ENCODE measurements around the gene SLC4A3.

SLC4A3 gene

DNA sequence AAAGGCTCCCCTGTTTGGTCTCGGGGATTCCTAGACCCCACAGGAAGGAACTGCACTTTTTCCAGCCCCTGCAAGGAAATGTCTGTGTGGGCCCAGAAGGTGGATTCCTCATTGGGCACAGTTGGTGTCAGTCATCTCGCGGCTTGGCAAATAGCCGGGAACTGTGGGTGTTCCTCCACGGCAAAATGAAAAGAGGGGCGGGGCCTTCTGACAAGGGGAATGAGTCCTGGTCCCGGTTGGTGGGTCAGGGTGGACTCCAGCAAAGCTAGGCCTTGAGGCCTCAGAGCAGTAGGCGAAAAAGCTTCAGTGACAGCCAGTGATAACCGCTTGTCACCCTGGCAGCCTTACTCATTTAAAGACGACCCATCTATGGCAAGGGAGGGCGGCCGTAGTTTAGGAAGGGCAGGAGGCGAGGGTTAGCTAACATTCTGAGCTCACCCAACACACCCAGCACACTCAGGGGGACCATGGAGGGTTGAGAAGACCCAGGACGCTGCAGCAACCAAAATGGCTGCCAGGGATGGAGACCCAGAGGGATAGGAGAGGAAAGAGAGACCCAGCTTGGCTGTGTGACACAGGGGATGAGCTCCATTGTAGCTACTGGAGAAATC is 16.5 kb downstream of the SLC4A3 start:
- no peak for ATAC-seq (ENCODE audit: insufficient read depth, low read depth)

DNA sequence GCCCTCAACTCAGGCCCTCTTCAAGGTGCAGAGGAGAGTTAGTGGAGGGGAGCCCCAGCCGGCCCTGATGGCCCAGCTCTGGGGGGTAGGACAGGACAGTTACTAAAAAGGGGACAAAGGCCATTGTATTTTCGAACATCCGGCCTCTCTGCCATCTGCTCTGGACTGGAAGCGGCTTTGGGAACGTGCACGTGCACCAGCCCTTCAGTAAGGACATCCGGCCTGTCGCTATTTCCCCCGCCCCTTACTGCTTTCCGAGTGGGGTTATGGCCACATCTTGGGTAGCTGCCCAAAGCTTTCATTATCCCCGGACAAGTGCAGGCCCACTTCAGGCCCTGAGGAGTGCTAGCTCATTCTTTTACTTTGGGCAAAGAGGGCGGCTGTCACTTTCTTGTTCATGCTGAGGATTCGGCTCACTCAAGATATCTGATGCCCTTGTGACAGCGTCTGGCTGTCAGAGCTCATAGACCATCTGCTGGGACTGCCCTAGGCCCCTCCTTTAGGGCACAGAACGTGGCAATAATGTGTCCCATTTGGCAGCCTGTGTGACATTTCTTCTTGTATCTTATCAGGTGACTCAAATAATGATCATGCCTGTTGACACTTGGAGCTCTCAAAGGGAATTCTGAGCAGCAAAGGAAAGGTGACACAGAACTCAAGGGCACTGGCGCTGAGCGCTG is 17.5 kb downstream of the SLC4A3 start:
- no peaks in the 10 kb centered on the region for H3K36me3 ChIP-seq (ENCODE audit: insufficient read depth, low read length)
- peaks cover 2% of the 10 kb centered on the region; the same call in 1 of the 2 replicates for H3K4me1 ChIP-seq (ENCODE audit: insufficient read depth, low read length)
- H3K9me3 ChIP-seq (ENCODE audit: insufficient read depth, low read length, severe bottlenecking), result no peaks in the 10 kb centered on the region
- H3K27ac ChIP-seq (ENCODE audit: low read length), result no peak overlapping the region
- no peak overlapping the region for H3K9ac ChIP-seq (ENCODE audit: low read depth, low read length)
- H3K79me2 ChIP-seq (ENCODE audit: insufficient read depth, low read length), result no peaks in the 10 kb centered on the region
- no peak overlapping the region for H3K4me2 ChIP-seq (ENCODE audit: insufficient read depth, low read length)
- peaks cover 12% of the 10 kb centered on the region for H3K27me3 ChIP-seq (ENCODE audit: insufficient read depth, low read length, poor library complexity)
- ATAC-seq (ENCODE audit: insufficient read depth, low read depth) (no peak), DNase-seq (no peak)
- H4K20me1 ChIP-seq (ENCODE audit: insufficient read depth, low read length), result 0 out of 2 replicates have a peak, but pooled peaks cover 3% of the 10 kb centered on the region
- TF ChIP-seq, protein P1, sequence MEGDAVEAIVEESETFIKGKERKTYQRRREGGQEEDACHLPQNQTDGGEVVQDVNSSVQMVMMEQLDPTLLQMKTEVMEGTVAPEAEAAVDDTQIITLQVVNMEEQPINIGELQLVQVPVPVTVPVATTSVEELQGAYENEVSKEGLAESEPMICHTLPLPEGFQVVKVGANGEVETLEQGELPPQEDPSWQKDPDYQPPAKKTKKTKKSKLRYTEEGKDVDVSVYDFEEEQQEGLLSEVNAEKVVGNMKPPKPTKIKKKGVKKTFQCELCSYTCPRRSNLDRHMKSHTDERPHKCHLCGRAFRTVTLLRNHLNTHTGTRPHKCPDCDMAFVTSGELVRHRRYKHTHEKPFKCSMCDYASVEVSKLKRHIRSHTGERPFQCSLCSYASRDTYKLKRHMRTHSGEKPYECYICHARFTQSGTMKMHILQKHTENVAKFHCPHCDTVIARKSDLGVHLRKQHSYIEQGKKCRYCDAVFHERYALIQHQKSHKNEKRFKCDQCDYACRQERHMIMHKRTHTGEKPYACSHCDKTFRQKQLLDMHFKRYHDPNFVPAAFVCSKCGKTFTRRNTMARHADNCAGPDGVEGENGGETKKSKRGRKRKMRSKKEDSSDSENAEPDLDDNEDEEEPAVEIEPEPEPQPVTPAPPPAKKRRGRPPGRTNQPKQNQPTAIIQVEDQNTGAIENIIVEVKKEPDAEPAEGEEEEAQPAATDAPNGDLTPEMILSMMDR (IDR thresholded peaks at IDR 0.05; ENCODE audit: borderline replicate concordance, extremely low read depth, low read length, poor library complexity, severe bottlenecking), result no peak
- no peak for TF ChIP-seq EZH2 (IDR thresholded peaks at IDR 0.05; ENCODE audit: borderline replicate concordance, low read depth, low read length, severe bottlenecking)
- no peak overlapping the region for H3K4me3 ChIP-seq (ENCODE audit: low read depth in 1 of 2, low read length in 2 of 2)
- H2AFZ ChIP-seq (ENCODE audit: low read depth, low read length), result no peak overlapping the region

More for the DNA sequence above, 16.5 kb downstream of the SLC4A3 start:
- Histone ChIP-seq H3K79me2 (ENCODE audit: insufficient read depth, low read length) (no peaks in the 10 kb centered on the region), H4K20me1 (ENCODE audit: insufficient read depth, low read length) (0 out of 2 replicates have a peak, but pooled peaks cover 3% of the 10 kb centered on the region), H3K9ac (ENCODE audit: low read depth, low read length) (no peak overlapping the region), H3K4me3 (ENCODE audit: low read depth in 1 of 2, low read length in 2 of 2) (no peak overlapping the region), H2AFZ (ENCODE audit: low read depth, low read length) (0 out of 2 replicates have a peak overlapping the region, but pooled peaks have one; percentile 33), H3K36me3 (ENCODE audit: insufficient read depth, low read length) (no peaks in the 10 kb centered on the region), H3K4me2 (ENCODE audit: insufficient read depth, low read length) (no peak overlapping the region), H3K4me1 (ENCODE audit: insufficient read depth, low read length) (peaks cover 2% of the 10 kb centered on the region; the same call in 1 of the 2 replicates), H3K9me3 (ENCODE audit: insufficient read depth, low read length, severe bottlenecking) (no peaks in the 10 kb centered on the region), H3K27ac (ENCODE audit: low read length) (no peak overlapping the region), H3K27me3 (ENCODE audit: insufficient read depth, low read length, poor library complexity) (peaks cover 8% of the 10 kb centered on the region)
- TF ChIP-seq EZH2 (IDR thresholded peaks at IDR 0.05; ENCODE audit: borderline replicate concordance, low read depth, low read length, severe bottlenecking), result no peak
- TF ChIP-seq, protein P1 (IDR thresholded peaks at IDR 0.05; ENCODE audit: borderline replicate concordance, extremely low read depth, low read length, poor library complexity, severe bottlenecking), result no peak
- no peak for DNase-seq

DNA sequence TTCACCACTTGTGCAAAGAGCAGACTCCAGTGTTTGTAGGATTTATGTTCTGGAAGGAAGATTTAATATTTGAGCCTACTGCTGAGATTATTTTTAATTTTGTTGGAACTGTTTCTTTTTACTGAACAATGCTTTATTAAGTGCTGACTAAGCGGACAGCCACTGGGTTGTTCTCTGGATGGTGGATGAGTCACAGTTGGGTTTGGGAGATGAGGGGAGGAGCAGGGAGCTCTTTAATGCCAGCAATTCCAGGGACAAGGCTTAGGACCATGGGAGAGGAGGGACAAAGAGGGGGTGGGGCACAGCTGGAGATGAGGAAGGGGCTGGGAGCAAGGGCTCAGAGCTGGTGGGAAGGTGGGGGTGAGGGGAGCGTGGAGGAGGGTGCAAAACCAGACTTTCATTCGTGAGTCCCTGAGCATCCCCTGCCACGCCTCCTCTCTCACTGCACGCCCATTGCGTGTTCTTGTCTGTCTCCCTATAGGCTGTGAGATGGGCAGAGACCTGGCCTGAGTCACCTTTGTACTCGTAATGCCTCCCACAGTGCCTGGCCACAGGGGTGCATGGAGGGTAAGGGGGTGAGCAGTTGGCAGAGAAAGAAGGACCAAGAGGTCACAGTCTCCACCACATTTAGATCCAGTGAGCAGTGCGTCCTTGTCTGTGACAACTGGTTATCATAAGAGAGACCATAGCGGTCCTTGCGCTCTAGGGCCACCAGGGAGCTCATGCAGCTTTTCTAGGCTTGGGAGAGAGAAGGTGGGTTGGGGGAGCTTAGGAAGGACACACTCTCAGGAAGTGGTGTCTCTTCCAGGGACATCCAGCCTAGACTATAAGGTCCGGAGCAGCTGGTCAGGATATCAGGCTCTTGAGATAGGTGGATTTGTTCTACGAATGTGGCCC is 18.4 kb downstream of the SLC4A3 start:
- DNase-seq (no peak), ATAC-seq (ENCODE audit: insufficient read depth, low read depth) (no peak)
- Histone ChIP-seq H3K79me2 (ENCODE audit: insufficient read depth, low read length) (no peaks in the 10 kb centered on the region), H3K4me3 (ENCODE audit: low read depth in 1 of 2, low read length in 2 of 2) (no peak overlapping the region), H3K27me3 (ENCODE audit: insufficient read depth, low read length, poor library complexity) (peaks cover 19% of the 10 kb centered on the region), H3K4me2 (ENCODE audit: insufficient read depth, low read length) (no peak overlapping the region), H3K4me1 (ENCODE audit: insufficient read depth, low read length) (peaks cover 2% of the 10 kb centered on the region; the same call in 1 of the 2 replicates), H3K27ac (ENCODE audit: low read length) (no peak overlapping the region), H3K9me3 (ENCODE audit: insufficient read depth, low read length, severe bottlenecking) (no peaks in the 10 kb centered on the region), H4K20me1 (ENCODE audit: insufficient read depth, low read length) (0 out of 2 replicates have a peak, but pooled peaks cover 3% of the 10 kb centered on the region), H3K36me3 (ENCODE audit: insufficient read depth, low read length) (no peaks in the 10 kb centered on the region), H2AFZ (ENCODE audit: low read depth, low read length) (no peak overlapping the region), H3K9ac (ENCODE audit: low read depth, low read length) (no peak overlapping the region)
- no peak for TF ChIP-seq EZH2 (IDR thresholded peaks at IDR 0.05; ENCODE audit: borderline replicate concordance, low read depth, low read length, severe bottlenecking)
- TF ChIP-seq, protein P1 (IDR thresholded peaks at IDR 0.05; ENCODE audit: borderline replicate concordance, extremely low read depth, low read length, poor library complexity, severe bottlenecking), result no peak

Measured in DND-41 (cell line).